HG03469 (cell line): ENCODE measurements around the gene INSIG2.

Experiments used
- ATAC-seq: cut with Tn5 transposase; IDR thresholded peaks from one replicate; pipeline ENCODE4 v1.9.1; 2021; ENCODE audit warnings: mild to moderate bottlenecking, moderate library complexity, moderate number of reproducible peaks; ENCODE audit not compliant: unreplicated experiment

Gene INSIG2

DNA sequence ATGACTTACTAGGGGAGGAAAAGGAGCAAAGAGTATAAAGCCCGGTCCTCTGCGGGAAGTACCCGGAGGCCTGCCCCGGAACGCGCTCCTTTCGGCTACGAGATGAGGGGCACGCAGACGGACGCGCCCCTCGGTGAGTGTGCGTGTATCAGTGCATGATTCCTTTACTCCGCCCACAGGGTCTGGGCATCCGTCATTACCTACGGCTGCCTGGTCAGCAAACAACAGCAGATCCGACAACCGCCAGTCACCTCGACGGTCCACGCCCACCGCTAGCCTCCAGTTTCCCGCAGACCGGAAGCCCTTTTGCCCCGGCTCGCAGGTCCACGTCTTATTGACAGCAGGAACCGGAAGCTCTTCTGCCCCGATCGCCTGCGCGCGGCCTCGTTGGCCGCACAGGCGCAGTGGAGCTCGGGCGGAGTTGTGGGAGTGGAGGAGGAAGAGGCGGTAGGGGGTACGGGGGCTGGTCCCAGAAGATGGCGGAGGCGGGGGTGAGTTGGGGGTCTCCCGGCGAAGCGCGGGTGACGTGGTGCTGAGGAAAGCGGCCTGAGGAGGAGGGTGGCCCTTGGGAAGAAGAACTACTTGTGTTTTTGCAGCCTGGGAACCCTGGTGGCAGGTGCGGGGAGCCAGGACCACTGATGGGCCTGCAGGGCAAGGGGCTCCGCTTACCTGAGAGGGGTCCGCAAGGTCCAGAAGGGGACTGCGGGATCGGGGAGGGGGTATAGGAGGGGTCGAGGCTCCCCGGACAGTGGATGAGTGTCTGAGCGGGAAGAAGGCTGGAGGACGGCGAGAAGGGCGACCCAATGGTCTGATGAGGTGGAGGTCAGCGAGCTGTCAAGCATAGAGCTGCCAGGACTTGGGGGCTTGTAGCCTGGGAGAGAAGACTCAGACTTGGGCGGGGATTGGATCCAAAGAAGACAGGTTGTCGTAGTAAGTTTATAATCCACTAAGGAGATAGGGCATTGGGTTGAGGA, at the start of gene INSIG2:
Gene INSIG2 (plus strand): TSS at position 421 of the 974 bp plus-strand sequence. CDS start 8,086 bp downstream, outside the sequence.
- ATAC-seq: peak; percentile 95

DNA sequence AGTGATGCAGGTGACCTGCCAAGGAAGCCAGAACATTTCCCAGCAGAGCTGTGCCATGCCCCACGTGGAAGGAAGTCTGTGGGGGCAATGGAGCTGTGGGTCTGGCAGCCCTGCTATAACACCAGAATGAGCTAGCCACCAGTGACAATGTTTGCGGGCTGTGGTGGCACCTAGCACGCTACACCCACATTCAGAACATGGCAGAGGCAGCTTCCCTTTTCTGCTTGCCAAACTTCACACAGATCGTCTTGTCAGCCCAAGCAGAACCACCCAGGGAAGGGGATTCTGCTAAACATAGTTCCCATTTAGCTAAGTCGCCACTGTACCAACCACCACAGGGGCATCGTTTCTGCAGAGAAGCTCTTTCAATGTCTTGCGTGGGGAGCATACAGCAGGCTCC, 47.4 kb upstream of the INSIG2 start:
- ATAC-seq: no peak

- no peak for ATAC-seq
These were observed 44.1 kb upstream of the INSIG2 start for GRCh38 chr2:118044103-118044716.

DNA sequence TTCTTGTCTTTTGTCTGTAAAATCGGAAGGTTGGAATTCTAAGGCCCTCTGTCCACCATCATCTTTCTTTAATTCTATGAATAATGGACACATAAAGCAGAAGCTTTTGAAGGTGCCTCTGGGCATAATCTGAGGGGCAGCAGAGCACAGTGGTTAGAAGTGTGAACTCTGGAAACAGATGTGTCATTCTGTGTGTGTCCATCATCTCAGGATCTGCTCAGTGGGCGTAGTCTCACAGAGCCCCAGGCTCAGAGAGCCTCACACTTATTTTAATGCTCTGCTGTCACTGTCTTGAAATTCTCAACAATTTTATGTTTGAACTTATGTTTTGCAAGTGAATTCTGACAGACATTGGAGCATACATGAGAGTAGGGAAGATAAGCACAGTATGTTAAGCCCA, 43.4 kb upstream of the INSIG2 start:
- no peak for ATAC-seq

- ATAC-seq: no peak
These were observed 43.0 kb upstream of the INSIG2 start for GRCh38 chr2:118045286-118045685.

GRCh38 chr2:118046634-118047210, 41.5 kb upstream of the INSIG2 start:
- no peak for ATAC-seq

DNA sequence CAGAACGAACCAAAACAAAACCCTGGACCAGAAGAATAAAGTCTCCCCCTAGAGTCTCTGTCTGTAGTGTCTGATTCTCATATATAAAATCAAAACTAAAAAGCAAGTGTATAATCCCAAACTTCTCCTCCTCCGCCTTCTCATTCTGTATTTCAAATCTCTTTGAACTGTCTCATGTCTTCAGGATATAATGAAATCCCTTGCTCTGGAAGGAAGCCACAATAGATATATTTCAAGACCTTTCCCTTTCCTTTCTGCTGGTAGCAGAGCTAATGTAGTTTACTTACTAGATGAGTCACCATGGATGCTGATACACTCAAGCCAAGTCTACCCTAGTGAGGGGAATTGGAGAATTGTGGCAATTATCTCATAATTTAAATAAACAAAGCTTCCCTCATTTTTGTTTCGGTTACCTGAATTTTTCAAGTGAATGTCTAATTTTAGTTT, 40.9 kb upstream of the INSIG2 start:
- no peak for ATAC-seq

- ATAC-seq: no peak
These were observed 39.9 kb upstream of the INSIG2 start for GRCh38 chr2:118048401-118048800.

DNA sequence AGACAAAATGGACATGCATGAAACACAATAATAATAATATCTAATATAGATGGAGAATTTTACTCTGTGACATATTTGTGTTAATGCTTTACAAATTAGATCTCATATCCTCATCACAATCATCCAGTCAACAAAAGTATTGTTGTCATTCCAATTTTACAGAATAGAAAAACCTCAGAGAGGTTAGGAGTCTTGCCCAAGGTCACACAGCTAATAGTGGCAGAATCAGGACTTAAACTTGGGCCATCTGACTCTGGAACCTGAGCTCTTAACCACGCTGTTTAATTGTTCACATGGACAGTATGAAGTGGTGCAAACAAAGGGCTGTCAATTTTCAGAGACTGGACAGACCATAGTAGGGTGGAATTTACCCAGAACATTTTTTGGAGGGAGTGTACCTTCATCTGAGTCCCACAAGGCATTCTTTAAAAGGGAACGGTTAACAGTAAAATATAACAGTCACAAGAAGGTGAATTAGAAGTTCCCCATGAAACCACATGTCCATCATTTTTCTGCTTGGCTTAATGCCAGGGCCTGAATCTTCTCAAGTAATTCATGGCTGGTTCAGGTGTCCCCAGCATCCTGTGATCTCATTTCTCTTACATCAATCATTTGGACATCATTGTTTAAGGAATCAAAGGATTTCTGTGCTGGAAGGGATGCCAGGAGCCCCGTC, 39.0 kb upstream of the INSIG2 start:
- ATAC-seq: no peak

- peak; percentile 53 for ATAC-seq
These were observed 38.5 kb upstream of the INSIG2 start for GRCh38 chr2:118049816-118050140.

GRCh38 chr2:118050386-118050785, 37.9 kb upstream of the INSIG2 start:
- ATAC-seq: no peak

- ATAC-seq: no peak
These were observed 37.3 kb upstream of the INSIG2 start for GRCh38 chr2:118050974-118051373.

GRCh38 chr2:118051826-118052358, 36.4 kb upstream of the INSIG2 start:
- no peak for ATAC-seq

DNA sequence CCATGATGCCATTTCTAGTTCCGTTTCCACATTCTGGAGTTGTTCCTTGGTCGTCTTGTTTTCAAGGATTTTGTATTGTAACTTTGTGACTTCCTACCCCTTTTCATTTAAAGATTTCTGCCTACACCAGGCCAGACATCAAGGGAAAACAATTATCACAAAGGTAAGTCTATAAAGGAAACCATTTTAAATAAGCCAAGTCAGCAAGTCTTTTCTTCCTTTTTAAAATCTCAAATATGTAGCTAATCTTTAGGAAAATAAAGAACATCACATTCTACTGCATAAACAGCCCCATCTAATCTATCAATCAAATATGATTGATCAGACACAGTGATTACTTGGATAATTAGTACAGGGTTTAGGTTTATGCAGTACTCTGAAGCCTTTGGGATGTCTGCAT, 35.8 kb upstream of the INSIG2 start:
- ATAC-seq: no peak

- no peak for ATAC-seq
These were observed 34.6 kb upstream of the INSIG2 start for GRCh38 chr2:118053681-118054080.

GRCh38 chr2:118054213-118055008, 33.9 kb upstream of the INSIG2 start:
- ATAC-seq: no peak

DNA sequence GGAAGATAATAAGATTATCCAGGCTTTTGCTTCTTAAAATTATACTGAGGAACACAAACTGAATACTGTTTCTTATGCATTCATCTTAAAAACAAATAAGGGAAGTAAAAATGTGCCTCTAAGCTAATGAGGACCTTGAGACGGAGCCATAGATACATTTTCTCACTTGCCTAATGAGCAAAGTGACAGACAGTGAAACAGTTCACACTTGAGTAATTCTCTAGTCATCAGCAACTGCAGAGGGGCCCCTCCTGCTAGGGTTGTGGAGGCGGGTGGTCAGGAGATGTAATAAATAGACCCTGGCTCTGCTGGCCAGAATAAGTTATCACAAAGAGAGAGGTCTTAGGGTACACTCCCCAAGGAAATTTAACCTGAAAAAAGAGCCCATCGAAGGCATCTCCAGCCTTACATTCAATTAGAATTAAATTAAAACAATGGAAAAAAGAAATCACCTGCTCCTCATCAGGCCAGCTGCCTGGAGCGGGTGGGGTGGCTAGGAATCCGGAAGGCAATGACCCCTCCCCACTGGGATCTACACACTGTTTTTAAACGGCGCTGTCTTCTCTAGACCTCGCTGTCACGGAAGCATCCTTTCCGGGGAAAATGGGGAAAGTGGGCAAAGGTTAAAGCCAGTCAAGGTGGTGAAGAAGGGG, 32.6 kb upstream of the INSIG2 start:
- ATAC-seq: peak; percentile 77

DNA sequence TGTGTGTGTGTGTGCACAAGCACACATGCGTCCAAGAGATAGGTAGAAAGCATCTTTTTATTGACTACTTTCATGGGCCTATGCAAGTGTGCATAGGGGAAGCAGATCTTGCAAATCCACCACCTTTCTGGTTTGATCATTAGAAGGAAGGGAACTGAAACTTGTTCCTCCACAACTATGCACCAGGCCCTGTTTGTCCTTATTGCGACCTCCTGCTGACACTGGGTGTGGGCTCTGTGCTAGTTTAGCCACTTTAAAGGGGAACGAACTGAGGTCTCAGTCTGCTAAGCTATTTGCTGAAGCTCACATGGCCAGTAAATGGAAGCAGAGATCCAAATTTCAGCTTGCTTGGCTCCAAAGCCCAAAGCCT, 32.1 kb upstream of the INSIG2 start:
- peak; percentile 82 for ATAC-seq

- no peak for ATAC-seq
These were observed 31.5 kb upstream of the INSIG2 start for GRCh38 chr2:118056801-118057200.

DNA sequence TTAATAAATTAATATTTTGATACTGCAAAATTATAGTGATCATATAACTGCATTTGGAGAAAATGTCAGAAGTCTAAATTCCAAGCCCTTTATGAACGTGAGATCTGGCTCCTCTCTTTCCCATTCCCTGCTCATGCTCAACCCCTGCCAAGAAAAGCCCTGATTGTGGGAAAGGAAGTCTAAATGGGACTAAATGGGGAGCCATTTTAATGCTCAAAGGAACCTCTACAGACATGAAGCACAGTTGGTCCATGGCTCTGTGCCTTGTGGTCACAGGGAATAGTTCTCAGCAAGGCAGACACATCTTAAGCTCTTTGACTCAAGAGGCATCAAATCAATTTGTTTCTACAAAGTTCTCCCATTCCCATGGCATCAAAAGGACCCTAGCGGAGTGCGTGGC, 29.3 kb upstream of the INSIG2 start:
- no peak for ATAC-seq
